H1 (cell line): Measurements from ENCODE around the gene ZBTB1. TPM values are rescaled to one million over a fixed set of nuclear protein-coding genes. Genes with fewer than 3 reads are reported as not detected.

Experiments used
- CTCF ChIA-PET: fragments of 300-600 bp; sonication (Branson Sonifier 250); formaldehyde crosslinking; loops from one replicate; lab custom pipeline; 2021; ENCODE audit not compliant: partially characterized antibody; lab: Charles Lee
- POLR2A ChIA-PET: fragments of 300-600 bp; sonication (Branson Sonifier 250); formaldehyde crosslinking; loops from one replicate; lab custom pipeline; 2021; ENCODE audit warnings: inconsistent platforms; ENCODE audit not compliant: partially characterized antibody; lab: Charles Lee
- DNase-seq, 2 experiments: peaks; one replicate each; pipeline versions ENCODE4 v3.0.0 to v3.0.0-alpha.2; 2010 to 2022; ENCODE audit warnings: low spot score in 2 of 2, low read depth in 1 of 2, mixed read lengths in 1 of 2
- FAIRE-seq: peaks from 2 replicates; lab custom pipeline; 2011; peaks lifted over from hg19 to GRCh38; lab: Jason Lieb, UNC
- H2AFZ ChIP-seq: 2 replicates; pipeline ENCODE4 v1.8.1; 2012; ENCODE audit warnings: low read length, inconsistent platforms
- H2AK5ac ChIP-seq: 2 replicates; pipeline ENCODE4 v1.6.1; 2013; ENCODE audit warnings: low read depth, low read length
- H2BK120ac ChIP-seq: replicated peaks from 2 replicates; pipeline ENCODE3; 2013; ENCODE audit warnings: low read depth, low read length, inconsistent platforms
- H2BK12ac ChIP-seq: 2 replicates; pipeline ENCODE4 v1.6.1; 2013; ENCODE audit warnings: low read depth, low read length
- H2BK15ac ChIP-seq: 2 replicates; pipeline ENCODE4 v1.6.1; 2013; ENCODE audit warnings: low read length
- H2BK20ac ChIP-seq: 2 replicates; pipeline ENCODE4 v1.6.1; 2013; ENCODE audit warnings: low read length
- H2BK5ac ChIP-seq: 2 replicates; pipeline ENCODE4 v1.6.1; 2013; ENCODE audit warnings: low read depth, low read length
- H3K14ac ChIP-seq: 2 replicates; pipeline ENCODE4 v1.6.1; 2013; ENCODE audit warnings: inconsistent platforms; ENCODE audit not compliant: insufficient read length
- H3K18ac ChIP-seq: 2 replicates; pipeline ENCODE4 v1.6.1; 2013; ENCODE audit warnings: low read length; ENCODE audit errors: extremely low read depth
- H3K23ac ChIP-seq: 2 replicates; pipeline ENCODE4 v1.6.1; 2013; ENCODE audit warnings: inconsistent platforms; ENCODE audit not compliant: insufficient read length
- H3K23me2 ChIP-seq: 2 replicates; pipeline ENCODE4 v1.6.1; 2013; ENCODE audit warnings: low read depth, low read length
- H3K27ac ChIP-seq: 2 replicates; pipeline ENCODE4 v1.6.1; 2011; ENCODE audit warnings: low read depth, low read length, inconsistent platforms
- H3K27me3 ChIP-seq, 4 experiments: replicated peaks in 1 of 4; 1 replicate in 1 of 4; 2 replicates in 3 of 4; pipeline versions ENCODE4 v1.6.1 to v1.8.1; 2011 to 2013; ENCODE audit warnings: low read length in 3 of 4, mild to moderate bottlenecking in 3 of 4, inconsistent platforms in 2 of 4, mixed read lengths in 2 of 4, moderate library complexity in 1 of 4; ENCODE audit not compliant: control insufficient read depth in 3 of 4, insufficient read depth in 3 of 4; ENCODE audit errors: extremely low read depth in 1 of 4
- H3K36me3 ChIP-seq, 4 experiments: 2 replicates each; pipeline versions ENCODE4 v1.6.1 to v1.8.1; 2011 to 2013; ENCODE audit warnings: mild to moderate bottlenecking in 4 of 4, low read length in 3 of 4, moderate library complexity in 2 of 4, control low read depth in 1 of 4, inconsistent platforms in 1 of 4; ENCODE audit not compliant: insufficient read depth in 4 of 4, control insufficient read depth in 2 of 4
- H3K4ac ChIP-seq: replicated peaks from 2 replicates; pipeline ENCODE3; 2013; ENCODE audit warnings: low read length, low read depth, mixed read lengths, inconsistent platforms; ENCODE audit not compliant: insufficient read length
- H3K4me1 ChIP-seq, 4 experiments: replicated peaks in 1 of 4; 1 replicate in 1 of 4; 2 replicates in 3 of 4; pipeline versions ENCODE4 v1.6.1 to v1.8.1; 2011 to 2013; ENCODE audit warnings: low read length in 3 of 4, inconsistent platforms in 2 of 4, mixed read lengths in 1 of 4; ENCODE audit not compliant: insufficient read depth in 4 of 4, control insufficient read depth in 3 of 4
- H3K4me2 ChIP-seq, 2 experiments: 2 replicates each; pipeline versions ENCODE4 v1.6.1 to v1.8.1; 2011 to 2013; ENCODE audit warnings: low read depth in 2 of 2, low read length in 2 of 2, control low read depth in 1 of 2, inconsistent platforms in 1 of 2, mild to moderate bottlenecking in 1 of 2; ENCODE audit not compliant: insufficient read depth in 1 of 2
- H3K4me3 ChIP-seq, 4 experiments: fragments of 200-600, 300-600 bp in 1 of 4; sonication (generic), shearing (Covaris generic), sonication (Bioruptor Twin) in 1 of 4; 2 replicates each; pipeline versions ENCODE4 v1.5.1 to v1.8.1; 2011 to 2016; ENCODE audit warnings: low read length in 4 of 4, low read depth in 3 of 4, control low read depth in 2 of 4, inconsistent platforms in 2 of 4, mild to moderate bottlenecking in 2 of 4, mixed read lengths in 1 of 4, moderate library complexity in 1 of 4; ENCODE audit not compliant: insufficient read depth in 2 of 4; ENCODE audit errors: extremely low read depth in 1 of 4
- H3K56ac ChIP-seq: replicated peaks from 2 replicates; pipeline ENCODE3; 2013; ENCODE audit warnings: low read depth, mild to moderate bottlenecking, mixed read lengths, low read length, inconsistent platforms; ENCODE audit not compliant: insufficient read length
- H3K79me1 ChIP-seq: 2 replicates; pipeline ENCODE4 v1.6.1; 2013; ENCODE audit warnings: low read depth, low read length, control low read depth
- H3K79me2 ChIP-seq, 2 experiments: 2 replicates each; pipeline versions ENCODE4 v1.6.1 to v1.8.1; 2012 to 2013; ENCODE audit warnings: low read length in 2 of 2, mild to moderate bottlenecking in 2 of 2, inconsistent platforms in 1 of 2; ENCODE audit not compliant: insufficient read depth in 2 of 2, control insufficient read depth in 1 of 2
- H3K9ac ChIP-seq, 4 experiments: replicated peaks in 1 of 4; 1 replicate in 1 of 4; 2 replicates in 3 of 4; pipeline versions ENCODE4 v1.6.1 to v1.8.1; 2011 to 2013; ENCODE audit warnings: low read depth in 3 of 4, low read length in 3 of 4, control low read depth in 2 of 4, mild to moderate bottlenecking in 2 of 4, moderate library complexity in 2 of 4, inconsistent platforms in 1 of 4; ENCODE audit errors: extremely low read depth in 1 of 4
- H3K9me3 ChIP-seq, 2 experiments: 2 replicates each; pipeline versions ENCODE4 v1.6.1 to v1.8.1; 2012 to 2013; ENCODE audit warnings: mild to moderate bottlenecking in 2 of 2, moderate library complexity in 2 of 2, control low read depth in 1 of 2, inconsistent platforms in 1 of 2, low read depth in 1 of 2, low read length in 1 of 2, mixed read lengths in 1 of 2; ENCODE audit not compliant: insufficient read depth in 2 of 2
- H4K20me1 ChIP-seq, 2 experiments: replicated peaks in 1 of 2; 2 replicates each; pipeline versions ENCODE3 to v1.8.1; 2011 to 2013; ENCODE audit warnings: inconsistent platforms in 2 of 2, low read length in 2 of 2, mild to moderate bottlenecking in 1 of 2; ENCODE audit not compliant: insufficient read depth in 2 of 2, control insufficient read depth in 1 of 2
- H4K5ac ChIP-seq: 2 replicates; pipeline ENCODE4 v1.6.1; 2013; ENCODE audit warnings: low read length, low read depth, mixed read lengths, inconsistent platforms; ENCODE audit not compliant: insufficient read length
- H4K8ac ChIP-seq: 2 replicates; pipeline ENCODE4 v1.8.0; 2013; ENCODE audit warnings: mild to moderate bottlenecking, moderate library complexity, low read length, inconsistent platforms; ENCODE audit not compliant: insufficient read depth; ENCODE audit errors: extremely low read depth
- H4K91ac ChIP-seq: replicated peaks from 2 replicates; pipeline ENCODE3; 2013; ENCODE audit warnings: low read length, mixed read lengths, inconsistent platforms; ENCODE audit not compliant: insufficient read length
- BRCA1 ChIP-seq: IDR thresholded peaks from 2 replicates; pipeline ENCODE4 v1.6.1; 2012; ENCODE audit warnings: low read depth, low read length, improper control_type of control experiment
- E2F6 ChIP-seq: IDR thresholded peaks from 2 replicates; pipeline ENCODE4 v1.6.1; 2012; ENCODE audit warnings: inconsistent platforms
- EGR1 ChIP-seq: IDR thresholded peaks from 2 replicates; pipeline ENCODE4 v1.6.1; 2011; ENCODE audit warnings: low read depth, low read length, borderline replicate concordance
- EP300 ChIP-seq, 2 experiments: IDR thresholded peaks; 1 replicate in 1 of 2; 2 replicates in 1 of 2; pipeline ENCODE4 v1.6.1; 2011 to 2012; ENCODE audit warnings: low read depth in 2 of 2, low read length in 2 of 2, mild to moderate bottlenecking in 2 of 2, borderline replicate concordance in 1 of 2, inconsistent platforms in 1 of 2, moderate library complexity in 1 of 2
- WGBS, 2 experiments: shearing (Covaris generic) in 1 of 2; methylation state at CpG; one replicate each; pipeline versions ENCODE4 v1.1.6 to v1.1.7; 2013 to 2015; ENCODE audit warnings: low lambda C conversion rate in 2 of 2, mixed read lengths in 2 of 2, inconsistent platforms in 1 of 2, low coverage in 1 of 2, missing lambda C conversion rate in 1 of 2; ENCODE audit not compliant: insufficient replicate concordance in 2 of 2, insufficient coverage in 1 of 2, insufficient read length in 1 of 2; ENCODE audit errors: extremely low coverage in 1 of 2, missing lambda C conversion rate in 1 of 2; 5-methylcytosine and 5-hydroxymethylcytosine counted together
- polyA plus RNA-seq, 7 experiments: library from polyadenylated mRNA; depleted of rRNA in 3 of 7; stranded (reverse) in 5 of 7; unstranded in 2 of 7; fragments of >200 nt in 5 of 7; fragments of 200-250 nt in 2 of 7; gene quantifications; 1 replicate in 5 of 7; 2 replicates in 1 of 7; 4 replicates in 1 of 7; pipeline versions ENCODE4 v1.2.1 to v1.2.3, GENCODE V29; 2011 to 2013; ENCODE audit warnings: missing spikeins in 2 of 7, mixed read lengths in 2 of 7
- total RNA-seq: library from RNA; stranded (reverse); fragmentation: NEBNext Ultra II Directional; extraction: Animal tissue kit (Norgen Biotek cat#: 25700); gene quantifications from 2 replicates; pipeline ENCODE4 v1.2.1, GENCODE V29; 2021

ZBTB1 gene
- total and polyA plus RNA-seq, 2 of the 8 experiments (the other 6 are each of a cell fraction or from before 2014, with no cell fraction given): 13.6 to 27.5 TPM

- H2BK15ac ChIP-seq: no peak overlapping the region
- H3K18ac ChIP-seq: no peak overlapping the region
- H3K14ac ChIP-seq: no peak overlapping the region
- CTCF ChIA-PET: interaction anchor here (1.0 to 1.8 kb wide), 7 partner anchors 17 to 256 kb away, joined by 3 to 5 read pairs (median 4); no protein-coding TSS in a partner anchor
- no peak overlapping the region for H3K4me3 ChIP-seq
- H4K5ac ChIP-seq: no peak overlapping the region
- H2AFZ ChIP-seq: no peak overlapping the region
- no peaks in the 10 kb centered on the region for H3K9me3 ChIP-seq
- peaks cover 3 to 7% of the 10 kb centered on the region in 2 experiments for H4K20me1 ChIP-seq
- H4K8ac ChIP-seq: no peak overlapping the region
- no peaks in the 10 kb centered on the region for H3K27me3 ChIP-seq
- no peak overlapping the region for H2BK5ac ChIP-seq
- no peak overlapping the region for H3K56ac ChIP-seq
- no peak overlapping the region for H2BK12ac ChIP-seq
- POLR2A ChIA-PET: interaction anchor here (0.7 to 1.6 kb wide), 7 partner anchors 13 to 170 kb away, joined by 3 to 6 read pairs (median 4); partner anchors contain the start of gene HSPA2
- H3K79me2 ChIP-seq: peaks cover 11 to 85% of the 10 kb centered on the region in 2 experiments
- DNase-seq: peak in 1 of 2 experiments; percentile 21
- H3K23me2 ChIP-seq: peaks cover 8% of the 10 kb centered on the region
- no peak overlapping the region for H3K23ac ChIP-seq
- TF ChIP-seq EP300 (IDR thresholded peaks at IDR 0.05; ENCODE audit: borderline replicate concordance in 1 of 2, low read depth in 2 of 2, low read length in 2 of 2): peak in 1 of 2 experiments; percentile 62; a peak in 1 of 3 replicates
- TF ChIP-seq E2F6: 0 out of 2 replicates have a peak, but pooled peaks have one; percentile 29
- no peak for TF ChIP-seq BRCA1
- TF ChIP-seq EGR1: no peak
- TF ChIP-seq, all 59 proteins: peak for 2
- H3K36me3 ChIP-seq: no peaks in the 10 kb centered on the region
- FAIRE-seq: no peak
- no peak overlapping the region; a peak in 1 of 7 replicates for H3K9ac ChIP-seq
- WGBS, 2 experiments: 79% methylated on average over 8 of the region's 8 CpGs; no CpG with 5 or more reads in 1 of the 2 experiments
- H3K4ac ChIP-seq: no peak overlapping the region
- H4K91ac ChIP-seq: no peak overlapping the region
- H2BK120ac ChIP-seq: no peak overlapping the region
- H3K27ac ChIP-seq: no peak overlapping the region
- H2BK20ac ChIP-seq: no peak overlapping the region
- no peak overlapping the region; a peak in 1 of 4 replicates for H3K4me2 ChIP-seq
- peaks cover 6% of the 10 kb centered on the region; the same call in 1 of the 2 replicates for H3K79me1 ChIP-seq
- no peak overlapping the region for H2AK5ac ChIP-seq
- H3K4me1 ChIP-seq: peaks cover 0 to 8% (median 7%) of the 10 kb centered on the region in 4 experiments; a peak in 5 of 7 replicates
Measured at GRCh38 chr14:64509036-64509435, 4.5 kb downstream of the ZBTB1 start.
